HCT116 (cell line): ENCODE data around the gene CD200.

Experiments
- ATF3 ChIP-seq: IDR thresholded peaks from 2 replicates; pipeline ENCODE4 v1.6.1; 2012
- CEBPB ChIP-seq: IDR thresholded peaks from 2 replicates; pipeline ENCODE4 v1.6.1; 2012; ENCODE audit warnings: low read depth
- CTCF ChIP-seq, 3 experiments: fragments of 200-600 bp in 1 of 3; sonication (generic) in 1 of 3; IDR thresholded peaks in 2 of 3; conservative IDR thresholded peaks in 1 of 3; 2 replicates each; pipeline ENCODE4 v1.5.1; 2012 to 2017; ENCODE audit warnings: low read depth in 2 of 3, low read length in 2 of 3, antibody characterized with exemption in 1 of 3, borderline replicate concordance in 1 of 3, control low read depth in 1 of 3, mild to moderate bottlenecking in 1 of 3, mixed read lengths in 1 of 3, mixed run types in 1 of 3, moderate library complexity in 1 of 3; ENCODE audit not compliant: insufficient read depth in 1 of 3
- EGR1 ChIP-seq: IDR thresholded peaks from 2 replicates; pipeline ENCODE4 v1.6.1; 2012; ENCODE audit warnings: low read depth
- ELF1 ChIP-seq: IDR thresholded peaks from 2 replicates; pipeline ENCODE4 v1.6.1; 2012; ENCODE audit warnings: low read depth, borderline replicate concordance
- EZH2 ChIP-seq: fragments of 200-600 bp; sonication (generic); IDR thresholded peaks from 2 replicates; pipeline ENCODE4 v1.6.1; 2017; ENCODE audit warnings: antibody characterized with exemption, mixed run types
- POLR2A ChIP-seq: IDR thresholded peaks from 2 replicates; pipeline ENCODE4 v1.7.0; 2011; ENCODE audit warnings: borderline replicate concordance; ENCODE audit not compliant: insufficient read depth, insufficient read length; ENCODE audit errors: extremely low read depth
- POLR2AphosphoS5 ChIP-seq: IDR thresholded peaks from 2 replicates; pipeline ENCODE4 v1.6.1; 2011; ENCODE audit warnings: mild to moderate bottlenecking, low read depth, low read length, moderate library complexity
- SP1 ChIP-seq: IDR thresholded peaks from 2 replicates; pipeline ENCODE4 v1.6.1; 2012; ENCODE audit warnings: low read depth
- TCF7L2 ChIP-seq: IDR thresholded peaks from 2 replicates; pipeline ENCODE4 v1.7.0; 2011; ENCODE audit warnings: borderline replicate concordance, inconsistent platforms; ENCODE audit not compliant: insufficient read depth, insufficient read length; ENCODE audit errors: extremely low read depth
- ZBTB33 ChIP-seq: IDR thresholded peaks from 2 replicates; pipeline ENCODE4 v1.6.1; 2011; ENCODE audit warnings: mild to moderate bottlenecking, low read length, moderate library complexity; ENCODE audit not compliant: insufficient replicate concordance; ENCODE audit errors: extremely low read depth
- ZFX ChIP-seq: fragments of 450-650 bp; IDR thresholded peaks from 2 replicates; pipeline ENCODE4 v1.6.1; 2017

DNA sequence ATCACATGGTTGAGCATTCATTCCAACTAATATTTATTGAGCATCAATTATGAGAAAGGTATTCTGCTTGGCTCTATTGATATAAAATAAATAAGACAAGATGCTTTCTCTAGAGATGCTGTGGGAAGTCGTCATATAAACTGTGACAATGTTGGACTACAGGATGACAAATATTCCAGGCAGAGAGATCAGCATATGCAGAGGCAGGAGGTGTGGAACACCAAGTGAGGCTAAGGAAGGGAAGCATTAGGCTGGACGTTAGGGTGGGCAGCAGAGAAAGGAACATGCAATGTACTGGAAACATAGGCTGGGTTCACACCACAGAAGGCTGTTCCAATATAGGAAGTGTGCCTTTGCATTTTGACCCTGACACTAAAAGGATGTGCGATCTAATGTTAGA lies 38.6 kb downstream of the CD200 start:
- TF ChIP-seq CTCF (IDR thresholded peaks at IDR 0.05 in 2 of 3, conservative IDR thresholded peaks at IDR 0.05 in 1 of 3; ENCODE audit: borderline replicate concordance in 1 of 3, insufficient read depth in 1 of 3, low read depth in 2 of 3, low read length in 2 of 3): no peak
- no peak for TF ChIP-seq POLR2A
- TF ChIP-seq CEBPB: no peak
- TF ChIP-seq TCF7L2: no peak
- TF ChIP-seq ZBTB33: no peak
- TF ChIP-seq ZFX: no peak
- no peak for TF ChIP-seq ELF1
- TF ChIP-seq EZH2: no peak
- no peak for TF ChIP-seq SP1
- no peak for TF ChIP-seq POLR2AphosphoS5
- no peak for TF ChIP-seq ATF3
- TF ChIP-seq EGR1: no peak
